ENCODE results near the gene SLC37A4. TPM values are rescaled to one million over a fixed set of nuclear protein-coding genes. Genes with fewer than 3 reads are reported as not detected.
"Not testable (repeated sequence)": the region's sequence is repeated elsewhere in the genome, so short reads cannot be mapped to it uniquely, and the experiment has no call there.

The SLC37A4 gene
- total RNA-seq, 1 experiment from 2014 or later = 10.0 TPM

- DNase-seq (ENCODE audit: unreplicated experiment) = no peak
- no TSS peak for BruUV-seq (replicated peaks)
- no peak overlapping the region for H3K4me3 Mint-ChIP-seq (ENCODE audit: unreplicated experiment)
- H3K9me3 Mint-ChIP-seq (ENCODE audit: unreplicated experiment) = no peaks in the 10 kb centered on the region
- TF ChIP-seq CTCF (IDR thresholded peaks at IDR 0.05; ENCODE audit: unreplicated experiment) = no peak
- no peak overlapping the region for H3K27ac Mint-ChIP-seq (ENCODE audit: low read depth, unreplicated experiment)
- H3K27me3 Mint-ChIP-seq (ENCODE audit: insufficient read depth, unreplicated experiment) = no peaks in the 10 kb centered on the region
- ChIA-PET POLR2A (interaction anchor here (1.7 kb wide), 1 partner anchor 14 kb away, joined by 4 read pairs; no protein-coding TSS in a partner anchor), CTCF (interaction anchor here (0.6 to 2.5 kb wide), 4 partner anchors 11 to 154 kb away, joined by 3 to 10 read pairs (median 4); partner anchors contain the start of genes HYOU1 and TRAPPC4)
- intact Hi-C loops (cut with micrococcal nuclease) = no loop called here
- H3K4me1 Mint-ChIP-seq (ENCODE audit: insufficient read depth, unreplicated experiment) = no peaks in the 10 kb centered on the region
- H3K36me3 Mint-ChIP-seq (ENCODE audit: insufficient read depth, unreplicated experiment) = peaks cover 42% of the 10 kb centered on the region
Observed at GRCh38 chr11:119042927-119043326, 12.2 kb upstream of the SLC37A4 start.

DNA sequence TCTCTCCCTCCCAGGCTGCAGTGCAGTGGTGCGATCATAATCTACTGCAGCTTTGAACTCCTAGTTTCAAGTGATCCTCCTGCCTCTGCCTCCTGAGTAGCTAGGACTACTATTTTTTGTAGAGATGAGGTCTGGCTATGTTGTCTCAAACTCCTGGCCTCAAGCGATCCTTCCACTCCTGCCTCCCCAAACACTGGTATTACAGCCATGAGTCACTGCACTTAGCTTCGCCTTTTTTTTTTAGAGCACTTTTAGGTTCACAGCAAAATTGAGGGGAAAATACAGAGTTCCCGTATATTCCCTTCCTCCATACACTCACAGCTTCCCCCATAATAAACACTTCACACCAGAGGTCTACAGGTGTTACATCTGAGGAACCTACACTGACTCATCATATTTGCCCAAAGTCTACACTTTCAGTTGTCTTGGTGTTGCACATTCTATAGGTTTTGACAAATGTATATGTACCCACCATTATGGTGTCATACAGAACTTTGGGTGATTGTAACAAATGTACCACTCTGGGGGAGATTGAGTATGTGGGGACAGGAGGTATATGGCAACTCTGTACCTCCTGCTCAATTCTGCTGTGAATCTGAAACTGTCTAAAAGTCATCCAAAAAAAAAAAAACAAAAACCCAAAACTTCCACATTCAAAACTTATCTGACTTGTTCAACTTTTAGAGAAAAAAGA lies 11.3 kb upstream of the SLC37A4 start:
- no TSS peak for BruUV-seq (replicated peaks)
- H3K4me1 Mint-ChIP-seq (ENCODE audit: insufficient read depth, unreplicated experiment) = no peaks in the 10 kb centered on the region
- no peak overlapping the region for H3K4me3 Mint-ChIP-seq (ENCODE audit: unreplicated experiment)
- H3K27ac Mint-ChIP-seq (ENCODE audit: low read depth, unreplicated experiment) = no peak overlapping the region
- no peaks in the 10 kb centered on the region for H3K9me3 Mint-ChIP-seq (ENCODE audit: unreplicated experiment)
- ChIA-PET POLR2A (interaction anchor here (0.9 to 1.7 kb wide), 3 partner anchors 15 to 154 kb away, joined by 3 to 4 read pairs (median 3); partner anchors contain the start of gene CENATAC), CTCF (interaction anchor here (0.7 to 2.5 kb wide), 4 partner anchors 10 to 611 kb away, joined by 3 to 10 read pairs (median 4); partner anchors contain the start of gene TRAPPC4)
- no peak for TF ChIP-seq CTCF (IDR thresholded peaks at IDR 0.05; ENCODE audit: unreplicated experiment)
- DNase-seq (ENCODE audit: unreplicated experiment) = no peak
- intact Hi-C loops (cut with micrococcal nuclease) = no loop called here
- H3K27me3 Mint-ChIP-seq (ENCODE audit: insufficient read depth, unreplicated experiment) = no peaks in the 10 kb centered on the region
- H3K36me3 Mint-ChIP-seq (ENCODE audit: insufficient read depth, unreplicated experiment) = peaks cover 34% of the 10 kb centered on the region

- H3K27me3 Mint-ChIP-seq (ENCODE audit: insufficient read depth, unreplicated experiment); H3K27ac Mint-ChIP-seq (ENCODE audit: low read depth, unreplicated experiment); H3K4me3 Mint-ChIP-seq (ENCODE audit: unreplicated experiment); intact Hi-C loops (cut with micrococcal nuclease); DNase-seq (ENCODE audit: unreplicated experiment); CTCF ChIA-PET; H3K9me3 Mint-ChIP-seq (ENCODE audit: unreplicated experiment); H3K4me1 Mint-ChIP-seq (ENCODE audit: insufficient read depth, unreplicated experiment); BruUV-seq (replicated peaks); H3K36me3 Mint-ChIP-seq (ENCODE audit: insufficient read depth, unreplicated experiment): not testable (repeated sequence)
- POLR2A ChIA-PET = interaction anchor here (0.6 to 1.1 kb wide), 2 partner anchors 56 to 155 kb away, joined by 3 to 4 read pairs; a partner anchor contains a TSS
Observed at GRCh38 chr11:119039471-119039870, 8.8 kb upstream of the SLC37A4 start.

DNA sequence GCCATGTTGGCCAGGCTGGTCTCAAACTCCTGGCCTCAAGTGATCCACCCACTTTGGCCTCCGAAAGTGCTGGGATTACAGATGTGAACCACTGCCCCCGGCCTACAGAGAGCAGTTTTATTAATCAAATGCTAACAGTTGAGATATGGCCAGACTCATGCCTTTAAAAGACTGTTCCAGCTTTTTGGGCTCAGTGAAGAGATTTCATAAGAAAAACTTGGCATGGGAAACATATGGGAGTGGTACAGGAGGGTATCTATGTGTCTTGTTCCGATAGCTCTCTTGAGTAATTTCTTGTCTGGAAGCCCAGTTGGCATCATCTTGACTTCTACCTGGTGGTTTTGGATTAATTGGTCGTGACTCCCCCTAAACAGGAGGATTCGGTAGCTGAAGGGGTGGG lies 8.2 kb upstream of the SLC37A4 start:
- Mint-ChIP-seq H3K9me3 (ENCODE audit: unreplicated experiment) (no peaks in the 10 kb centered on the region), H3K27ac (ENCODE audit: low read depth, unreplicated experiment) (no peak overlapping the region)
- CTCF ChIA-PET = no interaction called here

More for the DNA sequence above, 8.2 kb upstream of the SLC37A4 start:
- H3K36me3 Mint-ChIP-seq (ENCODE audit: insufficient read depth, unreplicated experiment) = peaks cover 4% of the 10 kb centered on the region
- intact Hi-C loops (cut with micrococcal nuclease) = no loop called here
- DNase-seq (ENCODE audit: unreplicated experiment) = no peak
- H3K27me3 Mint-ChIP-seq (ENCODE audit: insufficient read depth, unreplicated experiment) = no peaks in the 10 kb centered on the region
- POLR2A ChIA-PET = interaction anchor here (0.7 to 1.1 kb wide), 2 partner anchors 36 to 156 kb away, joined by 3 read pairs; no protein-coding TSS in a partner anchor
- no peaks in the 10 kb centered on the region for H3K4me1 Mint-ChIP-seq (ENCODE audit: insufficient read depth, unreplicated experiment)
- no peak for TF ChIP-seq CTCF (IDR thresholded peaks at IDR 0.05; ENCODE audit: unreplicated experiment)
- no TSS peak for BruUV-seq (replicated peaks)
- H3K4me3 Mint-ChIP-seq (ENCODE audit: unreplicated experiment) = no peak overlapping the region
